CD4-positive, alpha-beta T cell treated with Interleukin-10 for 1 hour (primary cell): ENCODE results near the gene CHRNA5.
"Not testable (repeated sequence)": the region's sequence is repeated elsewhere in the genome, so short reads cannot be mapped to it uniquely, and the experiment has no call there.

Experiments
- DNase-seq: peaks from one replicate; pipeline ENCODE4 v3.0.0-alpha.2; 2020

CHRNA5 gene

DNA sequence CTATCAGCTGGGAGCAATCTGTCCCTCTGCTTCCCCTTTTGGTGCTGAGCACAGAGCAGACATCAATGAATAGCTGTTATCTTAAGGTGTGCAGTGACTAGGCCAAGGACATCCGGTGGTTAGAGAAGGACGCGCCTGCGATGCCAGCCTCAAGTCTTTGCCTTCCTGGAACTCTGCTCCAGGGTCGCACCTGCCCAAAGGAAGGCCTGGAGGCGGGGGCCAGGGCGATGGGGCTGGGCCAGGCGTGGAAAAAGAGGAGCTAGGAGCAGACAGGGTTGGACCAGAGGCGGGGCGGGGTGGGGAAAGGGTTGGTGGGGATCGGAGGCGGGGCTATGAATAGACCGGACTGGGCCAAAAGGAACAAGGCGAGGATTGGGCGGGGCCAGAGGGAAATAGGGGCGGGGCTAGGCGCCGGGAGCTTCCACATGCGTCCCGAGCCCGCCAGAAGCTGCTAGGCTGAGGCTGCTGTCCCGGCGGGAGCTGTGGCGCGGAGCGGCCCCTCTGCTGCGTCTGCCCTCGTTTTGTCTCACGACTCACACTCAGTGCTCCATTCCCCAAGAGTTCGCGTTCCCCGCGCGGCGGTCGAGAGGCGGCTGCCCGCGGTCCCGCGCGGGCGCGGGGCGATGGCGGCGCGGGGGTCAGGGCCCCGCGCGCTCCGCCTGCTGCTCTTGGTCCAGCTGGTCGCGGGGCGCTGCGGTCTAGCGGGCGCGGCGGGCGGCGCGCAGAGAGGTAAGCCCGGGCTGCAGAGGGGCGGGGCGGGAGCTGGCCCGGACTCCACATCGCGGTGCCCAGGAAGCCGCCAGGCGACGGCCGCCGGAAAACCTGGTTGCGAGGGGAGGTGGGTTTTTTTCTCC lies at the start of gene CHRNA5:
TSS of gene CHRNA5 (plus strand) at position 424 of the 854 bp plus-strand sequence. CDS start at position 624, 200 bp downstream.
- peak; percentile 80 for DNase-seq

DNA sequence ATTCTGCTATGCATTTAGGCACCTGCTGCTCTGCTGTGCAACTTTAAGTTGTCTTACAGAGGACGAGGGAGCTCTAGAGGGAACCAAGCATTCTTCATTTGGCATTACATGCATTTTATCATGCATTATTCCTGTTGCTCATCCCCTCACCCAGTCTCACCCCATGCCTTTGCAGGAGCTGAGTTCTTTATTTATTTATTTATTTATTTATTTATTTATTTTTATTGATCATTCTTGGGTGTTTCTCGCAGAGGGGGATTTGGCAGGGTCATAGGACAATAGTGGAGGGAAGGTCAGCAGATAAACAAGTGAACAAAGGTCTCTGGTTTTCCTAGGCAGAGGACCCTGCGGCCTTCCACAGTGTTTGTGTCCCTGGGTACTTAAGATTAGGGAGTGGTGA lies 45.3 kb upstream of the CHRNA5 start:
- not testable (repeated sequence) for DNase-seq

DNA sequence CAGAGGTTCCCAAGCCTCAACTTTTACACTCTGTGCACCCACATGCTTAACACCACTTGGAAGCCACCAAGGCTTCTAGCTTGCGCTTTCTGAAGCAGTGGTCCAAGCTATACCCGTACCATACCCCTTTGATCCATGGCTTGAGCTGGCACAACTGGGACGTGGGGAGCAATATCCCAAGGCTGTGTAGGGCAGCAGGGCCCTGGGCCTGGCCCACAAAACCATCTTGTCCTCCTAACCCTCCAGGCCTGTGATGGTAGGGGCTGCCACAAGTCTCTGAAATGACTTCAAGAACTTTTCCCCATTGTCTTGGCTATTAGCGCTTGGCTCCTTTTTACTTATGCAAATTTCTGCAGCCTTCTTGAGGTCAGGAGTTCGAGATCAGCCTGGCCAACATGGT lies 41.1 kb upstream of the CHRNA5 start:
- DNase-seq: no peak

DNA sequence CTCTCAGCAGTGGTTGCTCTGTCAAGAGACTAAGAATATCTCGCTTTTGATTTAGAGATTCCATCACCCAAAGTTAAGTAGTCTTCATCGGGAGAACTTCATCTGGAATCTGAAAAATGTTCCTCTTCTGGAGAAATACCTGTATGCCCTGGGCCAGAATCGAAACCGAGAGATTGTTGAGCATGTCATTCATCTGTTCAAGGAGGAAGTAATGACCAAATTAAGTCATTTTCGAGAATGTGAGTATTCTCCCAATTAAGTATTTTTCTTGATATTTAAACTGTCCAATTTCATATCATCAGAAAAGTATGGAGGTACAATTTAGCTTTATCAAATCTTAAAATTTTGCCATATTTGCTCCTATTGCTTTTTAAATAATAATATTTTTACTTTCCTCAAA lies 38.0 kb upstream of the CHRNA5 start:
- DNase-seq: no peak

DNA sequence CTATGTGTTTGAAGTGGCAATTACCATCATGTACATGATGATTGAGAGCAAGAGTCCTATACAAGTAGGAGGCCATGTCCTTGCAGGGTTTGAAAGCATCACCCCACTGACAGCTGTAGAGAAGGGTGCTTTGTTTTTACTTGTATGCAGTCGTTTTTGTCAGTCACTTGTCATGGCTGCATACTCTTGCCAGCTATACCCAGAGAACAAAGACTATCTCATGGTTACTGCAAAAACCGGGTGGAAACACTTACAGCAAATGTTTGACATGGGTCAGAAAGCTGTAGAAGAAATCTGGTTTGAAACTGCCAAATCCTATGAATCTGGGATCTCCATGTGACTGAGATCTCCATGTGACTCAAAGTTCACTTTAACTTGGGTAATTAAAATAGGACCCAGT lies 32.0 kb upstream of the CHRNA5 start:
- no peak for DNase-seq

DNA sequence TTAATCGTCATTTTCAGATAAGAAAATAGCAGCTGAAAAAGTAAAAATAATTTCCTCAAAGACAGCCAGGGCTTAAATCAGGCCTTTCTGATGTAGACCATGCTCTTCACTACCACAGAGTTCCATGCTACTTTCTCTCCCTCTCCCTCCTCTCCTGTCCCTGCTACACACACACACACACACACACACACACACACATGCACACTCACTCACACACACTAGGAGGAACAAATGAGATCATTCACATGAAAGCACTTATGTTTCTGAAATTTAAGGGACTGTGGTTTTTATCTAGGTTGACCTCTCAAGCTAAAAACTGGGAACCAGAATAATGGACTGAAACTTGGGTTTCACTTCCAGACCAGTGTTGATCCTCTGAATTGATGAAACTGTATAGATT lies 29.2 kb upstream of the CHRNA5 start:
- DNase-seq: no peak

DNA sequence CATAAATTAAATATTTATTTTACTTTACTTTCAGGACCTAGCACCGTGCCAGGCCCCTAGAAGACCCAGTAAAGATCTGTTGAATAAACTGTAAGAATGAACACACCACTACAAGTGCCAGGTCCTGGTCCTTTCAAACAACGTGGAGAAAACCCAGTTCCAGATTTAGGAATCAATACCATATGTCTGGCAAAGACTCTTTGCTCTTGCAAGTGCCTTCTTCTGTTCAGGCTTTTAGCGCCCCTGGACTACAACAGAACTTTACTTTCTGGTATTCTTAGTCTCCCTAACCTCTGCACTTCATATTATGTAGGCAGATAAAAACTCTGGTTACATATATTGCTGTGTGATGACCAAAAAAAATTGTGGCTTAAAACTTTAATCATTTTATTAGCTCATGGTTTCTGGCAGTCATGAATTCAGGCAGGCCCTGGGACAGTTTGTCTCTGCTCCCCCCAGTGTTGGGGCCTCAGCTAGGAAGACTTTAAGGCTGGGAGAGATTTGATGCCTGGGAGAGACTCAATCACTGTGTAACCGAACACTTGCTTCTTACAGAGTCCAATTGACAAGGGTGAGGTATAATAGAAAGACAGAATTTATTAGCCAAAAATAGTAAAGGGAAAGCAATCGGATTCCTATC lies 27.9 kb upstream of the CHRNA5 start:
- no peak for DNase-seq

DNA sequence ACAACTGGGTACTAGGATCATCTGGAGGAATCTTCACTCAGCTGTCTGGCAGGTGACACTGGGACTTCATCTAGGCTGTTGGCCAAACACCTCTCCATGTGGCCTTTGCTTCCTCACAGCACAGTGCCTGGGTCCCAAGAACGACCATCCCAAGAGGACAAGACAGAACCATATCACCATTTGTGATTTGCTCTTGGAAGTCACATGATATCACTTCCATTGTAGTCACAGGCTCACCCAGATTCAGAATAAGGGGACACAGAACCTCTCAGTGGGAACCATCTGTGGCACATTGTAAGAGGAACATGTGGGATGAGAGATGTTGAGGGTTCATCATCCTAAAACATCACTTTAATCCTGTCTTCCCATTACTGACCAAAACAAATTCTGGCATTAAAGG lies 27.0 kb upstream of the CHRNA5 start:
- no peak for DNase-seq

DNA sequence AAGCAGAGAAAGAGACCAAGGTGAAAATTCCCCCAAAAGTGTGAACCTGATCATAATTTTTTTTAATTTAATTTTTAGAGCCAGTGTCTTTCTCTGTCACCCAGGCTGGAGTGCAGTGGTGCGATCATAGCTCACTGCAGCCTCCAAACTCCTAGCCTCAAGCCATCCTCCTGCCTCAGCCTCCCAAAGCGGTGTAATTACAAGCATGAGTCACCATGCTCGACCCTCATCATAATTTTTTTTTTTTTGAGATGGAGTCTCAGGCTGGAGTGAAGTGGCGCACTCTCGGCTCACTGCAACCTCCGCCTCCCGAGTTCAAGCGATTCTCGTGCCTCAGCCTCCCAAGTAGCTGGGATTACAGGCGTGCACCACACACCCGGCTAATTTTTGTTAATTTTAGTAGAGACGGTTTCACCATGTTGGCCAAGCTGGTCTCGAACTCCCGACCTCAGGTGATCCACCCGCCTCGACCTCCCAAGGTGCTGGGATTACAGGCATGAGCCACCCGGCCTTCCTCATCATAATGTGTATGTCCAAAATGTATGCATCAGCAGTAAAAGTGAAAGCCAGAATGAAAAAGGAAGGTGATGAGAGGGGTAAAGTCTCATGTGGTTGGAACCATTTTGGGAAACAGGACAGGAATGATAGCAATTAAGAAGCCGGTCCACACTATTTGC lies 25.7 kb upstream of the CHRNA5 start:
- DNase-seq: not testable (repeated sequence)

DNA sequence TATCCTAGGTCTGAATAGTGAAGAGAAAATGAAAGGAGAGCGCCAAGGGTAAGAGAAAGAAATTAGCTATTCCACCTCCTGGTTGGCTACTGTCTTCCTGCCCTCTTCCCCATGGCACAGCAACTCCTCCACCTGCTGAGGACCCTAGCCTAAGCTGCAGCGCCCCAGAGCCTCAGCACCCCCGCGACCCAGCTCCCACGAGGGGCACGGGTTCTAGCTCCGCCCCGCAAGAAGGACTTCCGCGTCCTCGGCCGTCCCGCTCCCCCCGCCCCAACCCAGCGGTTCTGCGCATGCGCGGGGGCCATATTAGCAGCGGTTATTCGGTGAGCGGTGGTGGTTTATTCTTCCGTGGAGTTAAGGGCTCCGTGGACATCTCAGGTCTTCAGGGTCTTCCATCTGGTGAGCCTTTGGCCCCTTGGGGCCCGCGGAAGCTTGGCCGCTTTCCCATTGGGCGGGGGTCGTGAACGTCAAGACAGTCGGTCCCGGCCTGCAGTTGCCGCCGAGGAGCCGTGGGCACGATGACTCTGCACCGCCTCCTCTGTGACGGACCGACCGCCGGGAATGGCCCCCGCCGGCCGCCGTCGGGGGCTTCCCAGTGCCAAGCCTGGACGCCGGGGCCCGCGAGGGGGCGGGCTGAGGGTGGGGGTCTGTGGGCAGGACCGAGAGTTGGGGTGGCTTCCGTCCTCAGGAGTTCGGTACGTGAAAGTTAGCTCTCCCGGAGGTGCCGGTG lies 25.0 kb upstream of the CHRNA5 start, which contains the start of gene PSMA4:
TSS of gene PSMA4 (plus strand) at position 304 of the 730 bp plus-strand sequence. CDS start 1,484 bp downstream, outside the sequence.
- DNase-seq: peak; percentile 93

DNA sequence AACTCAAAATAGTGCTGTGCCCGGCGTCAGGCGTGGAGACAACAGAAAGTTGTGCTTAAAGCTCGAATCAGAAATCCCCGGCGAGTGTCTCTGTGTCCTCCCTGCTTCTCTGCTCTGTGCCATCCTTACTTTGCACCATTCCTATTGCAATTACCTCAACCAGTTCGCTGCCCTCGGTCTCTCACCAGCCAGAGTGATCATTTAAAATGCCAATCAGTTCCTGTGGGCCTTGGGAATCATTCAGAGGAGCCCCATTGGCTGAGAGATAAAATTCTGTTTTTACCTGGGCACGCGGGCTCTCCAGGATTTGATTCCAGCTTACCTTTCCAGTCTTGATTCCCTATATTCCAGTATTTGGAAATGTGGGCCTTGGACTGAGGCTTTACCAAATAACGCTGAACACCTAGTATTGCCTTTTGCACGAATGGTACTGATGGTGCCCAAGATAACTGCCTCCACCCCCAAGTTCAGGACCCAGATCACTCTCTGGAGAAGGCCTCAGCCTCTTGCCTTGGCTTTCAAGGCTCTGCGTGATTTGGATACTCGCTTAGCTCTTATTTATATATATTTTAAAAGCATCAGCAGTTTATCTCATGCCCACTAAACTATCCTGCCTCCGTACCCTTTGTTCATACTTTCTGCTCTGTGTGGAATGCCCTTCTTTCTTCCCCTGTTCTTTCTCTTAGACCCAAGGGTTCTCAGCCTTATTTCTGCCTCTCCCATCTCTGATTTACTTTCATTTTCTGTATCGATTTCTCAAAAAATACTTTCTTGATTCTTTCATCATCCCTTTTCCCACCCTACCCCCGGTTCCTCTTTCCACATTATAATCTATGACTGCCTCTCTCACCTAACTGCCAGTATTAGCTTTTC lies 24.2 kb upstream of the CHRNA5 start:
- peak; percentile 19 for DNase-seq

DNA sequence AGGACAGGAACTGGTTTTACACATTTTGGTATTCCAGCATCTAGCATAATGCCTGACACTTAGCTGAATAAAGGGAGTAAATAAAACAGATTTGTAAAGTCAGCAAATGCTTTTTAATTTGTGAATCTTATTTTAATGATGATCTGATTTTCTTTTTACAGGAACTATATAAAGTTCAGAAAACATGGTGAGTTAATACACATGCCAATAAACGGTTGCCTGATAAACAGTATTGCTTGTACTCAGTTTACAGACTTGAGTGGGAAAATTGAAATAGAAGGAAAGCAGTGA lies 23.6 kb upstream of the CHRNA5 start:
- no peak for DNase-seq

DNA sequence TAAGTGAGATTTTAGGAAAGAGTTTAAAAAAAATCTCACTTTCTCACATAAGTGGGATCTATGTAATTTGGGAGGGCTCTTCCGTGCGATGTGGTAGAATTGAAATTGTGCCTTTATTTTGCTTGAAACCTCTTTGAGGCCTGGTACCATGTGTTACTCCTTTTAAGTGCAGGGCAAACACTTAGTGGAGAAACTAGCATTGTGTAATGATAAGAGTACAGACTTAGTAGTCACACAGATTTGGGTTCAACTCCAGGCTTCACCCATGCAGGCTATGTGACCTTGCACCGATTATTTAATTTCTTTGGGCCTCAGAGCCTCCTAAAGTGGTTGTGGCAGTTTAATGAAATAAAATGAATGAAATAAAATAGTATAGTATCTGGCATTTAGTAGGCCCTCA lies 22.7 kb upstream of the CHRNA5 start:
- no peak for DNase-seq

DNA sequence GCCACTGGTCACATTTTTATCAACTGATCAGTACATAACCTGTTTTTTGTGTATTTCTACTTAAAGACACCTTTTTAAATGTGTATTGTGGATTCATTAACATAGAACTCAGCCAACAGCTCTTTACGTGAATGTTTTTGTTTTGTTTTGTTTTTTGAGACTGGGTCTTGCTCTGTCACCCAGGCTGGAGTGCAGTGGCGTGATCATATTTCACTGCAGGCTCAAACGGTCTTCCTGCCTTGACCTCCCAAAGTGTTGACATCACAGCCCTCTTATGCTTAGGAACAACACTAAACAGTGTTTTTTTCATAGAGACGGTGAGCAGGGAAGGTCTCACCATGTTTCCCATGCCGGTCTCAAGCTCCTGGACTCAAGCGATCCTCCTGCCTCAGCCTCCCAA lies 15.1 kb upstream of the CHRNA5 start:
- no peak for DNase-seq

DNA sequence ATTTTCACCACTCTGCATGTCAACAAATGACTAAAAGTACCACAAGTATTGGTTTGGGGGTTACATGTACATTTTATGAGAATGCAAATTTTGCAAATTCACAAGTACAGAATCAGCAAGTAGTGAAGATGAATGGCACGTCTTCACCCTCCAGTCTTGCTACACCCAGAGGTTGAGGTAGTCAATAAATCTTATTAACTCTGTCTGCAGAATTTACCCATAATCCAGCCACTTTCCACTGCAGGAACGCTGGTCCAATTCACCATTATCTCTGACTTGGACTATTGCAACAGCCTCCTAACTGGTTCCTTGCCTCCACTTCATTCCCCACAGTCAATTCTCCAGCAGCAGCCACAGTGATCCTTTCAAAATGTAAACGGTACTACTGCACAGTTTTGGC lies 14.5 kb upstream of the CHRNA5 start:
- DNase-seq: no peak

DNA sequence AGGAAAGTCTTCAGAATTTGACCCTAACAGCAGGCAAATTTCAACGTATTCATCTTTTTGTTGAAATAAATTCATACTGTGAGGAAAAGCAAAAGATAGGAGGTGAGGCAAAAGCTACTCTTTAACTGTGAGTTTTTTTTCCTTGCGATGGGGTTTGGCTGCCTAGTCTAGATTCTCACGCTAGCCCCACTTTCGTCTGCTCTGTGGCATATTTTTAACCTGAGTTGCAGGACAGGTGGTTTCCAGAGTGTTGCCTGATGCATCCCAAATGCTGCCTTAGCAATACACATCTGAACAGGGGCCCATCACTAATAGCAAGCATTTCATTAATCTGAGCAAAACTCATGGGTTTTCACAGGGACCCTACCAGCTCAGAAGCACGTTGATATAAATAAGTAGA lies 13.4 kb upstream of the CHRNA5 start:
- DNase-seq: no peak

DNA sequence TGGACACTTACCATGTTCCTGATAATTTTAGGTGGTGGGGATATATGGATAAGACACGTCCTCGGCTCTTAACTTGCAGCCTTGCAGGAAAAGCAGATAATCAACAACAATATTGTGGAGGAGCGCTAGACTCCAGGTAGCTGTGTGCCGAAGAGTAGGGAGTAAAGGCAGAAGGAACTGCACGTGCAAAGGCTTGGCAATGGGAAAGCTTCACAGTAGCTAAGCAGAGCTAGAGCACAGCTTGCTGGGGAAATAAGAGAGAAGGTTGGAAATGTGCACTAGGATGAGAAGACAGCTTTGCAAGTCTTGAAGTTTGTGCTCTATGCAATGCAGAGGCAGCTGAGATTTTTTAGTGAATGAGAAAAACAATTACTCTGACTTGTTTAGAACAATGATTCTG lies 12.7 kb upstream of the CHRNA5 start:
- DNase-seq: no peak

DNA sequence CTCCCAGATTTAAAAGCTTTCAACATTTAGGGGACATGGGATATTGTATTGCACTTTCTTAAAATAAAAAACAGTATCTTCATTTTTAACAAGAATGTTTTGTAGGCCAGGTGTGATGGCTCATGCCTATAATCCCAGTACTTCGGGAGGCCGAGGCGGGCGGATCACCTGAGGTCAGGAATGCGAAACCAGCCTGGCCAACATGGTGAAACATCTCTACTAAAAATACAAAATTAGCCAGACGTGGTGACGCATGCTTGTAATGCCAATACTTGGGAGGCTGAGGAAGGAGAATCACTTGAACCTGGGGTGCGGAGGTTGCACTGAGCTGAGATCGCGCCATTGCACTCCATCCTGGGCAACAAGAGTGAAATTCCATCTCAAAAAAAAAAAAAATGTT lies 5.1 kb upstream of the CHRNA5 start:
- not testable (repeated sequence) for DNase-seq

DNA sequence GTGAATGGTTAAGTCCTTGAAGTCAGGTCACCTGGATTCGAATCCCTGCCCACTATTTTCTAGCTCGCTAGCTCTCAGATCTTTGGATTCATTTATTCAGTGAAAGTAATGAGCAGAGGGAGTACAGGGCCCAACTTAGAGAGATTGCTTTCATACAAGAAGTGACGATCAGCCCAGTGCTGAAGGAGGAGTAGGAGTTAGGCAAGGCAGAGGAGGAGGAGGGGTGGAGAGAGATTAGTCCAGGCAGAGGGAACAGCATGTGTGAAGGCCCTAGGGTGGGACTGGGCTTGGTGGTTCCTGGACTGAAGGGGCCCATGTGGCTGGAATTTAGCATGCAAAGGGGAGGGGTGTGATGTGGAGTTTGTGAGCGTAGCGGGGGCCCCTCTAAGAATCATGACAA lies 3.8 kb upstream of the CHRNA5 start:
- no peak for DNase-seq

DNA sequence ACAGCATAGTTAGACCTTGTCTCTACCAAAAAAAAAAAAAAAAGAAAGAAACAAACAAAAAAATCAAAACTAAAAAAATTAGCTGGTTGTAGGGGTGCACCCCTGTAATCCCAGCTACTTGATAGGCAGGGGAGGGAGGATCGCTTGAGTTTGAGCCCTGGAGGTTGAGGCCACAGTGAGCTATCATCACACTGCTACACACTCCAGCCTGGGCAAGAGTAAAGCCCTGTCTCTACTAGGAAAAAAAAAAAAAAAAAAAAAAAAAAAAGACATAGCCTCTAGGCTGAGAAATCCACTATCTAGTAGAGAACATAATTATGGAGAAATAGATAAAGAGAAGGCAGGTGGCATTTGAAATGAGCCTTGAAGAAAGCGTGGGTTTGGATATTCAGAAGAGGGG lies 2.2 kb upstream of the CHRNA5 start:
- DNase-seq: no peak

DNA sequence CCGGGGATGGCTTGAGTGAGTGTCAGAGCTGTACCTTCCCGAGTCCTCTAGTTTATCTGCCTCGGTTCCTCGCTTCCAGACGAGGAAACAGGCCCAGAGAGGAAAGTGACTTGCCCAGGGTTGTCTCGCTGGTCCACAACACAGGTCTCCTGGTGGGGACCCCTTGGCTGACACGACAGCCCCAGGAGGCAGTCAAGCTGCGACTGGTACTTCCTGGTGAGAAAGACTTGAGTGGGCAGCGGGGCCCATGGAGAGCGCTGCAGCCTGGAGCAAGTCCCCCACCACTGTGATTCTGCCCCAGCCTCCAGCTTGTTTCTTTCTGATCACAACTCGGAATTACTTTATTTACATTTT lies 600 bp upstream of the CHRNA5 start:
- DNase-seq: no peak
